GM18868 (cell line): Measurements from ENCODE around the gene RIC1.
"Not testable (repeated sequence)": the region's sequence is repeated elsewhere in the genome, so short reads cannot be mapped to it uniquely, and the experiment has no call there.

Experiments
- ATAC-seq: cut with Tn5 transposase; IDR thresholded peaks from one replicate; pipeline ENCODE4 v1.9.1; 2021; ENCODE audit warnings: mild to moderate bottlenecking, moderate library complexity; ENCODE audit not compliant: unreplicated experiment

Gene RIC1

GRCh38 chr9:5719100-5719926, 90.4 kb downstream of the RIC1 start:
- ATAC-seq = no peak

- ATAC-seq = no peak
These were observed 91.2 kb downstream of the RIC1 start for GRCh38 chr9:5720151-5720550.

GRCh38 chr9:5721279-5722087, 92.6 kb downstream of the RIC1 start:
- ATAC-seq = no peak

- not testable (repeated sequence) for ATAC-seq
These were observed 93.8 kb downstream of the RIC1 start for GRCh38 chr9:5722679-5723078.

- ATAC-seq = no peak
These were observed 106.2 kb downstream of the RIC1 start for GRCh38 chr9:5735072-5735471.

- no peak for ATAC-seq
These were observed 107.8 kb downstream of the RIC1 start for GRCh38 chr9:5736563-5737346.

- ATAC-seq = no peak
These were observed 114.2 kb downstream of the RIC1 start for GRCh38 chr9:5743109-5743508.

GRCh38 chr9:5748438-5748837, 119.5 kb downstream of the RIC1 start:
- no peak for ATAC-seq

GRCh38 chr9:5749306-5749705, 120.4 kb downstream of the RIC1 start:
- no peak for ATAC-seq

- ATAC-seq = no peak
These were observed 121.7 kb downstream of the RIC1 start for GRCh38 chr9:5750569-5750968.

GRCh38 chr9:5756633-5757032, 127.7 kb downstream of the RIC1 start:
- ATAC-seq = no peak

- no peak for ATAC-seq
These were observed 131.4 kb downstream of the RIC1 start for GRCh38 chr9:5760338-5760737.

- ATAC-seq = no peak
These were observed 133.5 kb downstream of the RIC1 start for GRCh38 chr9:5762421-5762820.

- ATAC-seq = peak; percentile 79
These were observed 135.4 kb downstream of the RIC1 start for GRCh38 chr9:5764130-5764868.

- peak; percentile 72 for ATAC-seq
These were observed 139.3 kb downstream of the RIC1 start for GRCh38 chr9:5767968-5768932.

- ATAC-seq = no peak
These were observed 144.6 kb downstream of the RIC1 start for GRCh38 chr9:5773324-5773999.

- no peak for ATAC-seq
These were observed 149.9 kb downstream of the RIC1 start for GRCh38 chr9:5778805-5779204.

GRCh38 chr9:5779705-5780218, 150.9 kb downstream of the RIC1 start:
- not testable (repeated sequence) for ATAC-seq

GRCh38 chr9:5783420-5783819, 154.5 kb downstream of the RIC1 start:
- not testable (repeated sequence) for ATAC-seq
